Fibroblast of mammary gland (primary cell): Measurements from ENCODE around the gene PRR15L.
"Not testable (repeated sequence)": the region's sequence is repeated elsewhere in the genome, so short reads cannot be mapped to it uniquely, and the experiment has no call there.

ENCODE experiments used
- DNase-seq: peaks from one replicate; pipeline ENCODE4 v3.0.0-alpha.2; 2010; ENCODE audit warnings: low read depth
- H3K4me3 ChIP-seq: 2 replicates; pipeline ENCODE4 v1.5.1; 2011; ENCODE audit warnings: low read depth, mild to moderate bottlenecking, low read length, moderate library complexity; ENCODE audit not compliant: control insufficient read depth
- TF ChIP-seq, protein P1 (sequence below): conservative IDR thresholded peaks from 2 replicates; pipeline ENCODE4 v1.5.1; 2011; ENCODE audit warnings: low read depth, low read length, inconsistent platforms; ENCODE audit not compliant: control insufficient read depth, insufficient read depth

Gene PRR15L

DNA sequence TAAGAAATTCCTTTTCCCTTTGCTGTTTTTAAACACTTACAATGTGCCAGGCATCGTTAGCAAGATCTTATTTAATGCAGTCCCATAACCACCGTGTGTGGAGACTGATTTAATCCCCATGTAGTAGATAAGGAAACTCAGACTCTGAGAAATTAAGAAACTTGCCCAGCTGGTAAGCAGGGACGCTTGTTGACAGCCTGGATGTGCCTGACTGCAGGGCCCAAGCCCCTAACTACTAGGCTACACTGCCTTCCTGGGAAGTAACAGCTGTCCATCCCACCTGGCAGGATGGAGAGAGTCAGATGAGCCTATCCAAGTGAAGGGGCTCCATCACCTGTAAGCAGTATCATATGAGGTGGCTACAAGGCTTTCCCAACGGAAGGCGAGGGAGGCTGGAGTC, 36.3 kb upstream of the PRR15L start:
- TF ChIP-seq, protein P1, sequence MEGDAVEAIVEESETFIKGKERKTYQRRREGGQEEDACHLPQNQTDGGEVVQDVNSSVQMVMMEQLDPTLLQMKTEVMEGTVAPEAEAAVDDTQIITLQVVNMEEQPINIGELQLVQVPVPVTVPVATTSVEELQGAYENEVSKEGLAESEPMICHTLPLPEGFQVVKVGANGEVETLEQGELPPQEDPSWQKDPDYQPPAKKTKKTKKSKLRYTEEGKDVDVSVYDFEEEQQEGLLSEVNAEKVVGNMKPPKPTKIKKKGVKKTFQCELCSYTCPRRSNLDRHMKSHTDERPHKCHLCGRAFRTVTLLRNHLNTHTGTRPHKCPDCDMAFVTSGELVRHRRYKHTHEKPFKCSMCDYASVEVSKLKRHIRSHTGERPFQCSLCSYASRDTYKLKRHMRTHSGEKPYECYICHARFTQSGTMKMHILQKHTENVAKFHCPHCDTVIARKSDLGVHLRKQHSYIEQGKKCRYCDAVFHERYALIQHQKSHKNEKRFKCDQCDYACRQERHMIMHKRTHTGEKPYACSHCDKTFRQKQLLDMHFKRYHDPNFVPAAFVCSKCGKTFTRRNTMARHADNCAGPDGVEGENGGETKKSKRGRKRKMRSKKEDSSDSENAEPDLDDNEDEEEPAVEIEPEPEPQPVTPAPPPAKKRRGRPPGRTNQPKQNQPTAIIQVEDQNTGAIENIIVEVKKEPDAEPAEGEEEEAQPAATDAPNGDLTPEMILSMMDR, result no peak
- DNase-seq, result no peak
- H3K4me3 ChIP-seq, result no peak overlapping the region

DNA sequence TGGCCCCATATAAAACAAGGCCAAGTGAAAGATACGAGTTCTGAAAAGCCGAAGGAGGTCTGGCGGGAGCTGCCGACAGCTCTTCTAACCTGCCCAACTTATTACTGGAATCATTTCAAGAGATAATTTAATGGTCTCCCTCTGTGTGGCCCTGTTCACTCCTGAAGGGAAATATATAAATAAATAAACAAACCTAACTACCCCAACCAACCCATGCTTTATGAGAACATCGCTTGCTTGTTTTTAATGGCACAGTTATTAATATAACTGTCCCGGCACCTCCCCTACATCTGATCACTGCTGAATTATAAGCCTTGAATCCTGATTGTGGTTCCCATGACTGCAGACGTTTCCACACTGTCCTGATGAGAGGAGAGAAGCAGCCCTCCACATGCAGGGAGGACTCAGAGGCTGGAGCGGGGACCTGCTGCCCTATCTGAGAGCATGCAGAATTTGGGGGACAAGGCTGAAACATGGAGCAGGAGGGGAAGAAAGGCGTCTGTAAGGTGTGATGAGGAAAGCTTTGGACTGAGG, 35.4 kb upstream of the PRR15L start:
- H3K4me3 ChIP-seq, result no peak overlapping the region
- TF ChIP-seq, protein P1, result no peak
- DNase-seq, result no peak

DNA sequence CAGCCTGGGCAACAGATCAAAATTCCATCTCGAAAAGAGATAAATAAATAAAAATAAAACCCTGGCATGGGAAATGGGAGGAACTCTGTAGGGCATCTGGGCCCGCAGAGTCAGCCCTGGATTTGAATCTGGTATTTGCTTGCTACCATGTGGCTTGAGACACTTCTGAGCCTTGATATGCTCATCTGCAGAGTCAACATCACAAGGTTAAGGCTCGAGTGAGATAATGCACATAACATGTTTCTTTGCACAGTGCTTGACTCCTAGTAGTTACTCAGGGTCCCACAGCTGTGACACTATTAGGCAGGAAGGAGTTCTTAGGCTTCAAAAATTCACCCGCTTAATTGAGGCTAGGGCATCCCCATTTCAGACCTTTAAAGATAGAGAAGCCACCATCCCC, 34.5 kb upstream of the PRR15L start:
- DNase-seq, result no peak
- no peak overlapping the region for H3K4me3 ChIP-seq
- TF ChIP-seq, protein P1, result no peak

DNA sequence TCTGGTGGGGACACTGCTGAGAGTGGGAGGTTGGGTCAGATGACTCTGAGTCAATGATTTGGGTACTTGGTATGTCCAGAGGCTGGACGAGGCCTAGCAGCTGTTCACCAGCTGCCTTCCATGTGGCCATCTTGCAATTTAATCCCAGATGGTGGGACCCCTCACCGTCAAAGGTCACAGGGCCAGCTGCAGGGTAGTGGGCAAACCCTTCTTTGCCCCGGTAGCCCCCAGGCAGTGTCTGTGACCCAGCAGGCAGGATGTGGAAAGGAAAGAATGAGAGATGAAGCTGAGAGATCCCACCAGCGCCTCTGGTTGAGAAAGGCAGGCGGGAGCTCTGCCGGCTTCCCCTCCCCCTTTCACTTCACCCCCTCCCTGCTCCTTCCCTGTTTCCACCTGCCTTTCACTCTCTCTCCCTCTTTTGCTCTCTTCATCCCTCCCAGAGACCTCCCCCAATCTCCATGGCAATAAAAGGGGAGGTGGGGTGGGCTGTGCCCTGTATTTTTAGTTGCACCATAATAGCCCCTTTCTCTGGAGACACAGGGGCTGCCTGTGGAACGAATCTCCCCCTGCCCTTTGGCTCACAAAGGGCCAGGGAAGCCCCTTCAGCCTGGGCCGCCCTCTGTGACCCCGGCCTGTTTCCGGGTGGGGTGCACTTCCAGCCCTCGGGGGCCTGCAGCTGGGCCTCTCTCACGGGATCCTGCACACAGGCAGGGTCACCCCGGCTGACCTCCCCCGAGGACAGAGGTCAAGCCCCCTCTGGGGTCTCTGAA, 33.5 kb upstream of the PRR15L start:
- H3K4me3 ChIP-seq, result no peak overlapping the region
- TF ChIP-seq, protein P1, result no peak
- DNase-seq, result peak; percentile 36

DNA sequence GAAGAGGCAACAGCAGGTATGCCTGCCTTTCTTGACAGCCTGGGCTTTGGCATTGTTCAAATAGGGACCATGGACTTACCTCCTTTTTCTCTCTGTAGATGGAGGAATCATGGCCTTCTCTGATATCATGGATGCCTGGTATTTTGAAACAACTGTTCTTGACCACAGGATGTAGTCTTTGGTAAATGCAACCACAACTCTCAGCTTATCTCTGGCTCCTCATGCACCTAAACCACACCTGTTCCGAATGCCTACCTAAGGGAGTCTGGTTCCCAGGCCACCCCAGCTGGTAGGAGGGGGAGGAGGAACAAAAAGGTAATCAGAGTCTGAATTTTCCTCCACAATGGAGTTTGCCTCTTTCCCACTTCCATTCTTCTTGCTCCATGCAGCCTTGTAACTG, 32.0 kb upstream of the PRR15L start:
- TF ChIP-seq, protein P1, result no peak
- no peak for DNase-seq
- H3K4me3 ChIP-seq, result no peak overlapping the region

DNA sequence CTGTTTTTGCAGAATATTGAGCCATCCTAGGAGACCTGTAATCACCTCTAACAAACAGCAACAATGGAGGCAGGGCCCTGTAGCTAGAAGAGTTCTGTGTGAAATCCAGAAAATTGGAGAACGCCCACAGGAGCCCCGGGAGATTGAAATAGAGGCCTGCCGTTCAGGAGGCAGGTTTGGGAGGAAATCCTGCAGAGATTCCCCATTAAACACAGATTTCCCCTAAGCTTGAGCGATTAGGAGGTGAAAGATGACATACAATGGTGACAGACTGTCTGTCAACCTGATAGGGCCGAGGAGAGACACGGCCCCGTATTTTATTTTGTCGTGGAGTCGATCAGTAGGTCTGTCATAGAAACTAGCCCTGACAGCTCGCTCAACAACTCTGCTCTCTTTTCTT, 31.5 kb upstream of the PRR15L start:
- H3K4me3 ChIP-seq, result no peak overlapping the region
- DNase-seq, result no peak
- TF ChIP-seq, protein P1, result no peak

DNA sequence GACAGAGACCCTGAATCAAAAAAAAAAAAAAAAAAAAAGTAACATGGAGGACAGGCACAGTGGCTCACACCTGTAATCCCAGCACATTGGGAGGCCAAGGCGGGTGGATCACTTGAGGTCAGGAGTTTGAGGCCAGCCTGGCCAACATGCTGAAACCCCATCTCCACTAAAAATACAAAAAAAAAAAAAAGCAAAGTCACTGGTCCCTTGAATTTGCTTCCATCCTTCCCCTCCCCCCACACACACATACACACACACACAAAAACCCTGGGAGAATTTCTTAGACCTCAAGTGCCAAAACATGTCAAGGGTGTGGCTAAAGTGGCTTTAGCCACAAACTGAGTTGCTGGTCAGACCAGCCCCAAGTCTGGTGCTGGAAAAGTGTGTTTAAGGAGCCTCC, 30.8 kb upstream of the PRR15L start:
- not testable (repeated sequence) for DNase-seq, H3K4me3 ChIP-seq
